GM12878 (cell line): ENCODE data around the gene CHRM4.

Source experiments
- CTCF ChIP-seq, 3 experiments: IDR thresholded peaks in 2 of 3; conservative IDR thresholded peaks in 1 of 3; 2 replicates each; pipeline ENCODE4 v1.5.1; 2011; ENCODE audit warnings: low read depth in 3 of 3, low read length in 3 of 3, mild to moderate bottlenecking in 3 of 3, control low read depth in 2 of 3, moderate library complexity in 2 of 3, inconsistent platforms in 1 of 3, mixed read lengths in 1 of 3; ENCODE audit not compliant: control insufficient read depth in 2 of 3, insufficient read depth in 1 of 3; ENCODE audit errors: extremely low read depth in 1 of 3
- EZH2 ChIP-seq: IDR thresholded peaks from 2 replicates; pipeline ENCODE4 v1.6.1; 2012; ENCODE audit warnings: low read depth, mild to moderate bottlenecking, control low read depth, inconsistent platforms, low read length, borderline replicate concordance; ENCODE audit not compliant: control insufficient read depth
- SMC3 ChIP-seq: IDR thresholded peaks from 2 replicates; pipeline ENCODE4 v1.6.1; 2011; ENCODE audit warnings: low read length, improper control_type of control experiment, borderline replicate concordance

GRCh38 chr11:46391578-46392420, at the start of gene CHRM4:
- TF ChIP-seq SMC3 = no peak
- TF ChIP-seq CTCF (IDR thresholded peaks at IDR 0.05 in 2 of 3, conservative IDR thresholded peaks at IDR 0.05 in 1 of 3; ENCODE audit: control insufficient read depth in 2 of 3, extremely low read depth in 1 of 3, insufficient read depth in 1 of 3, low read depth in 3 of 3, low read length in 3 of 3) = peak in 2 of 3 experiments; percentile 21 to 25; a peak in 2 of 6 replicates
- no peak for TF ChIP-seq EZH2
